Measurements from ENCODE around the gene YIPF1.

The YIPF1 gene

GRCh38 chr1:53810497-53810896 lies 79.1 kb downstream of the YIPF1 start:
- no peak overlapping the region for H3K27ac ChIP-seq (ENCODE audit: low read depth, low read length)
- WGBS = 98% methylated on average over 2 of the region's 2 CpGs
- H3K9me3 ChIP-seq (ENCODE audit: insufficient read depth, low read depth, low read length) = no peaks in the 10 kb centered on the region
- no peak overlapping the region for H3K9ac ChIP-seq (ENCODE audit: low read depth, low read length)
- H3K4me1 ChIP-seq (ENCODE audit: insufficient read depth, low read length) = no peaks in the 10 kb centered on the region
- no peaks in the 10 kb centered on the region for H3K27me3 ChIP-seq (ENCODE audit: insufficient read depth, low read length)
- H3K36me3 ChIP-seq (ENCODE audit: insufficient read depth, low read length) = peaks cover 76% of the 10 kb centered on the region
- no peak overlapping the region for H3K4me3 ChIP-seq (ENCODE audit: low read length)

- Histone ChIP-seq H3K27ac (ENCODE audit: low read depth, low read length) (no peak overlapping the region), H3K9ac (ENCODE audit: low read depth, low read length) (no peak overlapping the region), H3K27me3 (ENCODE audit: insufficient read depth, low read length) (no peaks in the 10 kb centered on the region), H3K4me3 (ENCODE audit: low read length) (no peak overlapping the region), H3K4me1 (ENCODE audit: insufficient read depth, low read length) (no peaks in the 10 kb centered on the region), H3K36me3 (ENCODE audit: insufficient read depth, low read length) (peaks cover 76% of the 10 kb centered on the region), H3K9me3 (ENCODE audit: insufficient read depth, low read depth, low read length) (no peaks in the 10 kb centered on the region)
- over 99% methylated on average over 5 of the region's 5 CpGs for WGBS
These were observed 79.6 kb downstream of the YIPF1 start for GRCh38 chr1:53810007-53810406.

GRCh38 chr1:53807916-53808315 lies 81.7 kb downstream of the YIPF1 start:
- Histone ChIP-seq H3K4me1 (ENCODE audit: insufficient read depth, low read length) (no peaks in the 10 kb centered on the region), H3K9ac (ENCODE audit: low read depth, low read length) (no peak overlapping the region), H3K4me3 (ENCODE audit: low read length) (no peak overlapping the region), H3K27me3 (ENCODE audit: insufficient read depth, low read length) (no peaks in the 10 kb centered on the region), H3K36me3 (ENCODE audit: insufficient read depth, low read length) (peaks cover 79% of the 10 kb centered on the region), H3K27ac (ENCODE audit: low read depth, low read length) (no peak overlapping the region), H3K9me3 (ENCODE audit: insufficient read depth, low read depth, low read length) (no peaks in the 10 kb centered on the region)
- WGBS = 93% methylated on average over 5 of the region's 5 CpGs

GRCh38 chr1:53804791-53805505 lies 84.6 kb downstream of the YIPF1 start:
- H3K36me3 ChIP-seq (ENCODE audit: insufficient read depth, low read length) = peaks cover 92% of the 10 kb centered on the region
- H3K4me1 ChIP-seq (ENCODE audit: insufficient read depth, low read length) = no peaks in the 10 kb centered on the region
- no peak overlapping the region for H3K4me3 ChIP-seq (ENCODE audit: low read length)
- no peak overlapping the region for H3K27ac ChIP-seq (ENCODE audit: low read depth, low read length)
- no peak overlapping the region for H3K9ac ChIP-seq (ENCODE audit: low read depth, low read length)
- WGBS = 97% methylated on average over 1 of the region's 3 CpGs
- no peaks in the 10 kb centered on the region for H3K27me3 ChIP-seq (ENCODE audit: insufficient read depth, low read length)
- no peaks in the 10 kb centered on the region for H3K9me3 ChIP-seq (ENCODE audit: insufficient read depth, low read depth, low read length)

- 95% methylated on average over 7 of the region's 7 CpGs for WGBS
- Histone ChIP-seq H3K36me3 (ENCODE audit: insufficient read depth, low read length) (peaks cover 93% of the 10 kb centered on the region), H3K4me3 (ENCODE audit: low read length) (no peak overlapping the region), H3K4me1 (ENCODE audit: insufficient read depth, low read length) (no peaks in the 10 kb centered on the region), H3K9me3 (ENCODE audit: insufficient read depth, low read depth, low read length) (no peaks in the 10 kb centered on the region), H3K27me3 (ENCODE audit: insufficient read depth, low read length) (no peaks in the 10 kb centered on the region), H3K27ac (ENCODE audit: low read depth, low read length) (no peak overlapping the region), H3K9ac (ENCODE audit: low read depth, low read length) (no peak overlapping the region)
These were observed 85.4 kb downstream of the YIPF1 start for GRCh38 chr1:53804181-53804580.

Data from HUES64 (cell line).